Measurements from ENCODE around the gene TMEM273. TPM values are rescaled to one million over a fixed set of nuclear protein-coding genes. Genes with fewer than 3 reads are reported as not detected.

The TMEM273 gene
- total RNA-seq, 1 donor from 2014 or later, result 35.8 TPM

DNA sequence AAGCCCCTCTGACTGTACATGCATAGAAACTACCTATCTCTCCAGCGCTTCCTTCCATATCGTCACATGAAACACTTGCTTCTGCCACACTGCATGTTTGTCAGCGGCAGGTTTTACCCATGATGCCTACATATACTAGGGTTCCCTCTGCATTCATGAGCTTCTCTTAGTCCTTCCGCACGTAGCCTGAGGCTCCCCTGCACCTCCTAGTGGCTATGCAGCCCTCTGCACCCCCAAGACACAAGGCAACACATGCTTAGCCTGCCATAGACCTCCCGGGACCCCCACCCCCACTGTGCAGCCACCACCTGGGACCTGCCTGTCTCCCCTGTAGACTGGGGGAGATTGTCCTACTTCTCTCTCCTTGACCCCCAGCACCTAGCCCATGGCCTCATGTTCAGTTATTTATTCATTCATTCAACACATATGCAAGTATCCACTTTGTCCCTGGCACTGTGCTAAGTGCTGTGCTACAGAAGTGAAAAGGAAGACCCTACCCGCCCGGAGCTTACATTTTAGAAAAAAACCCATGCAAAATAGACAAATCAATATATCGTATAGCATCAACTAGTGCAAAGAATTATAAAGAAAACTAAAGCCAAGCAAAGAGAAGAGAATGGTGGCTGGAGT is 23.5 kb downstream of the TMEM273 start:
- DNase-seq (ENCODE audit: low spot score), result no peak

DNA sequence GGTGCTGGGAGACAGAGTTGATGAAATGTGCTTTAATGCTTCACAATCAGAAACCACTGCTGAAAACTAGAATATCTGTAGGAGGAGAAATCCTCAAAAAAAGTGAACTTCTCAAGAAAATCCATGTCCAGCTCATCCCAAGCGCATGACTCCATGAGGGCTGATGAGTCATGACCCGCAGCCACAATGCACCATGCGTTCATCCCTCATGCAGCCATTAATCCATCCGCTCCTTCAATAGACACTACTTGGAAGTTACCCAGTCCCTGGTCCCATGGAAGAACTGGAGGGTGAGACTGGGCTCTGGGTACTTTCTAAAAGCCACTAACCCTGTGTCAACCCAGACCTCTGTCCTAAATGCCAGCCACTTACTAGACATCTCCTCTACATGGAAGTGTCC is 24.4 kb downstream of the TMEM273 start:
- DNase-seq (ENCODE audit: low spot score), result no peak

DNA sequence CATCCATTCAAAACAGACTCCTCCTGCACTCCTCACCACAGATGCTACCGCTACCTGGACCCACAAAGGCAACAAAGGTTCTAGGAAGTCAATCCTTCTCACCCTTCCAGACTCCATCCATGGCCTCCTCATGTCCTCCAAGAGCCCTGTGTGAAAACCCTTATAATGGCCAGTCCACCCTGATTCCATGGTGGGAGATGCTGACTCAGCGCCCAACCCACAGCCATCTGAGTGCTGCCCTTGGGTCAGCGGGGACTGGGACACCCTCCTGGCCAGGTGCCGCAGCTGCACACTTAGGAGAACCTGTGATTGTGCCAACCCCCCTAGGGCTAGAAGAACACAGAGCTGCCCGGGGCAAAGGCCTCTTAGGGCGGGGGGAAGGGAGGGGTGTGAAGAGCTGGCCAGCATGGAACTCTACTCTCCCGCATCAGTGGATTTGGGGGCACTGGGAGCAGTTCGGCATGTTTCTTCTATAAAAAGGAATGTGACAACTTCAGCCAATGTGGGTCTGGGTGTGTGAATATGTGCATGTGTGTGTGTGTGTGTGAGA is 25.4 kb downstream of the TMEM273 start:
- no peak for DNase-seq (ENCODE audit: low spot score)

DNA sequence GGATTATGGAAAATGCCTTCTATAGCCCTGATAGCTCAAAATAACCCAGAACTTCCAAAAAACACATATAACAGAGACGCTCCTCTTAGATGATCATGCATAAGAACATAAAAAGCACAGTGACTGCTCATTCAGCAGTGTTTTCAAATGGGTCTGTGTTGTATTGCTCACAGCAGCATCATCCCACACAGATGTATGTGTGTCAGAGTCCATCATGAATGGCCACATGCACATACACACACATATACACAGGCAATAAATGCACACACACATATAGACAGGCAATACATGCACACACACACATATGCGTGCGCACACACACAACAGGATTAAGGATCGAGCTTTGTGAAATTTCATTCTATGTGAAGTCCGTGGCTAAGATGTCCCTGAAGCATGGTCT is 26.1 kb downstream of the TMEM273 start:
- DNase-seq (ENCODE audit: low spot score), result no peak

DNA sequence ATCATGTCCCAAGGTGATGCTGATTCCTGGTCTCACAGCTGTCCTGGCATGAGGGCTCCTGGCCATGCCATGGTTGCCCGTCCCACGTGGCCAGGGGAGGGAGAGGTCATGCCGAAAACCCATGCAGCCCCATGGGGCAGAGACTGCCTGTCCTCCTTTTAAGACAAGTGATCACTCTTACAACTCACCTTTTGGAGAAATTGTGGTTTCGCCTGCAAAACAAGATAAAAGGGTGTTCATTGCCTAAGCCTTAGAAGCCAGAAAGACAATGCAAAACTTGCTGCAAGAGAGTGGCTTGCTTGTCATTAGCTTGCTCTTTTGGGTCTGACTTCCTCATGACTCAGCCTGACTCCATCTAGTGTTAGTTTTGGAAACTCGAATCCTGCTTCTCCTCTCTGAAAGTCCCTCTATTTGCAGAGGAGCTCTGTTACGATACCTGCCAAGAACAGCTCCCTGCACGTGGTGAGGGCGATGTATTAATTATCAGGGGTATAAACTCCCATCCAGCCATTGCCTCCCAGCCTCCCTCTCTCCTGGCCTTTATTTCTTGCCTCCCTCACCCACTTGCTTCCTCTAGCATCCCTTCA is 26.7 kb downstream of the TMEM273 start:
- no peak for DNase-seq (ENCODE audit: low spot score)

DNA sequence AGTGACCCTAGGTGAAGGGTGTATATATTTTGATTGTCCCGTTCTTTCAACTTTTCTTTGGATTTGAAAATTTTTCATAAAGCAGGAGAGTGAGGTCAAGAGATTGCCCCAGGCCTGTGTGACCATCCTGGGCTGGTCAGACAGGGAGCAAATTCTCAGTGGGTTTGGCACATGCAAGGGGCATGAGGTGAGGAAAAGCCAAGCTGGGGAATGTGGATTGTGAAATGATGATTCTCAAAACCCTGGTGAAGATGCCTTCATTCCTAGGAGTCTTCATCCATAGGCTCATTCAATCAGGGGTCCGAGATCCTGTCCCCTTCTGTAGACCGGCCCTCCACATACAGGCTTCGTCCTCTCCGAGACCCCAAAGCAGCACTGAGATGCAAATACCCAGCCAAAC is 27.4 kb downstream of the TMEM273 start:
- DNase-seq (ENCODE audit: low spot score), result no peak

DNA sequence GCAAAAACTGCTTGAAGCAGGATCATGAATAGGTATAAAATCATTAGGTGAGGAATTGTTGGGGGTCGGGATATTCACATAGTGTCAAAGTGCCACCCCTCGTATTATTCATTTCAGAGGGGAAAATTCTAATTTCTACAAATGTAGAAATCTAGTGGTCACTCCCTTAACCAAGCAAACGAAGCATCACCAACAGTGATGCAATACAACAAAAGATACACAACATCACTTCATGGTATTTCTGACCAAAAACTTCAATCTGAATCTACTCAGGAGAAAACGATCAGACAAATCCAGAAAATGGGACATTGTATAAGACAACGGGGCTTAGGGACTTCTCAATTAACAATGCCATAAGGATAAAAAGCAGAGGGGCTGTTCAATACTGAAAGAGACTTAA is 28.1 kb downstream of the TMEM273 start:
- no peak for DNase-seq (ENCODE audit: low spot score)

DNA sequence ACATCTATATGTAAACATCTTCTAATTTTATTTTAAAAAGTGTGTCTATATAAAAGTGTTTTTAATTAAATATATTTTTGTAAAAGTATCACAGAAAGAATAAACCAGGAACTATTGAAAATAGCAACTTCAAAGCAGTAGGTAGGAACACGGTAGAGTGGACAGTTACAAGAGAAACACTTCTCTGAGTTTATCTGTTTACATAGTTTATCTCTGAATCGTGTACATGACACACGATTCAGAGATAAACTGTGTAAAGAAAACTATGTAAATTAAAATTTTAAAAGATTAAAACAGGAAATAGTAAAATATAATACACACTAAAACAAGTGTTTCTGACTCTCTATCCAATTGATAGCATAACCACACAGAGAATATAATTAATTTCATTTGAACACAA is 29.3 kb downstream of the TMEM273 start:
- no peak for DNase-seq (ENCODE audit: low spot score)

DNA sequence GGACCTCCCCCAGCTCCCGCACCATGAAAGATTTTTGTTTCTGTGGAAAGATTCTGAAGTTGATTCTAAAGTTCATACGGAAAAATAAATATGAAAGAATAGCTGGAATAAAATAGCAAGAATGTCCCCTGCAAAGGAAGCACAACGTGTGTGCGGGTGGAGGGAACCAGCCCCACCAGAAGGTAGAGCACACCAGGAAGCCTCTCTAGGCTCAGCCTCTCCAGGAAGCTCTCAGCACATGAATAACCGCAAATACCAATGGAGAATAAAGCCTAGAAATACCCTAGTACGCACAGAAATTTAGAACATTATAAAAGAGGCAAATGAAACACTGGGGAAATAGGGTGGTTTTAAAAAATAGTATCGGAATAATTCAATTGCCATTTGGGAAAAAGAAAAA is 29.8 kb downstream of the TMEM273 start:
- DNase-seq (ENCODE audit: low spot score), result no peak

DNA sequence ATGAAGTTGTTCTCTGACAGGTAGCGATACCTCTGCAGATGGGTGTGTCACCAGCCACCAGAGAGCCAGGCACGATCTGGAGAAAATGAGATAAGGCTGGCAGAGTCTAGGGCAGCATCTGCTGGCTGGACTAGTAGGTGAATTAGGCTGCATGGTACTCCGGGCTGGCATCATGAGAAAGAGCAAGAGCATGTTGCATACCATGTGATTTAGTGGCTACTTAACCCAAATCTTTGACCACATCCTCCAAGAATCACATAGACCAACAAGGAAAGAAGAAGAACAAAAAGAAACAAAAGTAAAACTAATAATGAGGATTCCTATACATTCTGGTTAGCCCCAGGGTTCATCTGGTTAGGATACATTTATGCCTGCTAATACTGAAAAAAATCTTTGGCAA is 31.0 kb downstream of the TMEM273 start:
- no peak for DNase-seq (ENCODE audit: low spot score)

DNA sequence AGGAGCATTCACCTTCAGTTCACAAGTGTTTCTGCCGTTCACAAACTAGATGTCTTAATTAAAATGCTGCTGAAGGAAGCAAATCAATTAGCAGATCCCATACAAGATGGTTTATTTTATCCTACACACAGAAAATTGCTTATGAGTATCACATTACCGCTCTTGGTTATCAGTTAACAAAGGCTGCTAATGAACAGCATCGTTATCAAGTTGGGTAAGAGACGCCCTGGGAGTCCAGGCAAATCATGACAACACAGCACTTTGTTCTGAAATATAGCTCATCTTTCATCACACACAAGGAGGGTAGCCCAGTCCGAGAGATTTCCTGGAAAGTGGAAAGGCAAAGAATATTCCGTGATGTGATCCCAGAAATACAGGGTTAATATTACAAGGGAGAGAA is 33.5 kb downstream of the TMEM273 start:
- DNase-seq (ENCODE audit: low spot score), result no peak

DNA sequence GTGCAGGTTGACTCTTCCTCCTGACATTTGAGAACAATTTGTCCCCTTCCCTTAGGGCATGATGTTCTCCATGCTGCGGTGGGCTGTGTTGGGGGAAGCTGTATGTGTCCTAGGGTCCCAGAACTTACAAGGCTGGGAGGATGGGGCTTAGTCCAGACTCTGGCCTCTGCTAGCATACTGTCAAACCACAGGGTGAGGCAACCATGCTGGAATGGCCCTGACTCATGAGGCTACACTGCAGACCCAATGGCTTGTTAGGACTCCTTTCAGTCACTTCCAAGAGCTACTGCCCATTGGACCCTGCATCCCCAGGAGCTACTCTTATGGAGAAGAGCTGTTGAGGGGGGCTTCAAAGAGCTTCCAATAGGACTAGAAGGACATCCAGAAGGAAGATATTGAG is 34.2 kb downstream of the TMEM273 start:
- no peak for DNase-seq (ENCODE audit: low spot score)

DNA sequence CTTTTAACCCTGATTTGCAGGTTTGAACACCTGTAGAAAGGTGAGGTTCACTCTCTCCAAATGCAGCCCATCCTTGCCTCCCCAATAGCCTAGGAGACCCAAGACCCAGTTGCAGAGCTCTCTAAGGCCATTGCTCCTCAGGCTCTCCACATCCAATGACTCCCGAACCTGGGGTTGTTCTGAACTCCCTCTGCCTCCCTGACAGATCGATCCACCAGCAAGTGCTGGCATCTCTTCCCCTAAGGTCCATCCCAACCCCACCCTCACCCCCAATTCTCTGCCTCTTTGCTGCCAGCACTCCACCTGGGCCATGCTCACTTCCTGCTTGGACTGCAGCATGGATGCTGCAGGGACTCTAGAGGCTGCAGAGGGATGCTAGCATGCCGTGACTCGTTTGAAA is 35.1 kb downstream of the TMEM273 start:
- no peak for DNase-seq (ENCODE audit: low spot score)

DNA sequence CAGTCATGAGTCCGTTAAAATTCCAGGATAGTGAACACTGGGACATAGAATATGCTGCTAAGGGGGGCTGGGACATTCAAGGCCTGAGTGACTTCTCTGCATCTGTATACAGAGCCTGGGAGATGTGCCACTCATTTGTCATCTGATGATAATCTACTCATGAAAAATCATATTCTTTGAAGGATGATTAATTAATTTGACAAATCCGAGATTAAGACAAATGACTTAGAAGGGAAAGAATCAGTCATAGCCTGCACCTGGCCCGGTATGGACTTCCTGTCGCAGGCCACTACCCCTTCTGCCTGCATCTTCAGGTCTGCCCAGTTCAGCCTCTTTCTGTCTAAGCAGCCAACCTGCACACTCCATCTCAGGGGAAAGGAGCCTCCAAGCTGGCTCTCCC is 35.5 kb downstream of the TMEM273 start:
- DNase-seq (ENCODE audit: low spot score), result no peak

DNA sequence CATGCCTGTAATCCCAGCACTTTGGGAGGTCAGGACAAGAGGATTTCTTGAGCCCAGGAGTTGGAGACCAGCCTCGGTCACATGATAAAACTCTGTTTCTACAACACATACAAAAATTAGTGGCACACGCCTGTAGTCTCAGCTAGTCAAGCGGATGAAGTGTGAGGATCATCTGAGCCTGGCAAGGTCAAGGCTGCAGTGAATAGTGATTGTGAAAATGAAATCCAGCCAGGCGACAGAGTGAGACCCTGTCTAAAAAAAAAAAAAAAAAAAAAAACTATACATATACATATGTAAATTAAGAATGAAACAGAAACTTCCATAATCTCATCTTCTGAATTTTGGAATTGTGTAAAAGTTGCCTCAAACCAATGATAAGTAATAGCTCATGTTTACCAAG is 36.2 kb downstream of the TMEM273 start:
- no peak for DNase-seq (ENCODE audit: low spot score)

DNA sequence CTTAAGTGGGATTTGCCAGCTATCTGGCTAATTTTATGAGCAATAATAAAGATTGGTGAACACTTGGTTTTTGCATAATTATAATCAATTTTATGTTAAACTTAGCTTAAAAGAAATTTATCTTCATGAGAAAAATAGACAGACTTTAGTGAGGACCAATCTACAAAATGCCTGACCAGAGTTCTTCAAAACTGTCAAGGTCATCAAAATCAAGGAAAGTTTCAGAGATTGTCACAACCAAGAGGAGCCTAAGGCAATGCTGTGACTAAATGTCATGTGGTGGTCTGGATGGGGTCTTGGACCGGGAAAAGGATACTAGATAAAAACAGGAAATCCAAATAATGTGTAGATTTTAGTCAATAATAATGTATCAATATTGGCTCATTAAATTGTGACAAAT is 36.7 kb downstream of the TMEM273 start:
- no peak for DNase-seq (ENCODE audit: low spot score)

DNA sequence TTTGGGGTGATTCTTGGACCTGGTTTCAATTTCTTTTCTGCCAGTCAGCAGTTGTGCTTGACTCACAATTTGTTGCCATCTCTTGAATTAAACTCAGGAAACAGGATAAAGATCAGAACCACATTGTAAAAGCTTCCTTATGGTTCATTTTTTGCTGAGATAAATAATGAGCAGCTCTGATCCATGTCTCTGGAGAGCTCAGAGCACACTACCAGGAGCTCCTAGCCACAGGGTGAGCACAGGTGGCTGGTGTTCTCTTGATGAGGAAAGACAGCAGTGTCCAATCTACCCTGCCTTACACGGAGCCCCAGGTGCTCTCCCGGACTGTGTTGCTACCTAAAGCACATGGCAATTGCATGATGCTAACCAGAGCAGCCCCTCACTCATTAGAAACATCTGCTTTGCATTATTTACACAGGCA is 37.2 kb downstream of the TMEM273 start:
- no peak for DNase-seq (ENCODE audit: low spot score)

DNA sequence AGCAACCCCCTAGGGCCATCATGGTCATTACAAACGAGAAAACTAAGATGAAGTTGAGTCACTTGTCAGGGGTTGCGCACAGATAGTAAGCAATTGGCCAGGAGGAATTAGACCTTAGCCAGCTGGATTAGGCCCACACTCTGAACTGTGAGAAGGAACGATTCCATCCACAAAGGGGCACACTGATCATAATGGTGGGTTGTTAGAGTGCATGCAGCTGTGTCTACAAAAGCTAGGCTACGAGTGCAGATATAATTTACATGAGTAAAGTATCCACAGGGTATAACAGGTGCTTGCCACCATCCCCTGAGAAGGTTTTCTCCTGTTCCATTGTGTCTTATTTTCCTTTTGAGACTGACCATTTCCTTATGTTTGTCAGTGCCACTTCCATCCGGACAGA is 37.8 kb downstream of the TMEM273 start:
- no peak for DNase-seq (ENCODE audit: low spot score)

DNA sequence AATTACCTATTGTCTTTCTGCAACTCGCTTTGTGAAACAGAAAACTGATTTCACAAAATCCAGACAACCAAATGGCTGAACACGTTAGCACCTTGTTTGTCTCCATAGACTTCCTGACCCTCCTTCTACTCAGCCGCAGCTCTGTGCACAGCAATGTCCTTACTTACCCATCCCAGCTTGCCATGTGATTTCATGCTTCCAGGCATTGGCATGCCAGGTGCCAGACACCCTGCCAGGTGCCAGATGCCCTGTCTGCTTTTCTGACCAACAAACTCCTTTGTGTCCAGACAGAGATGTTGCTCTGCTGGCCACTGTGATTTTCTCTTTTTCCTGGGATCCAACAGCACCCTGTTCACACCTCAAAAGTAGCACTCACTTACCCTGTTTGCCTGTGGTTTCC is 38.3 kb downstream of the TMEM273 start:
- DNase-seq (ENCODE audit: low spot score), result no peak

DNA sequence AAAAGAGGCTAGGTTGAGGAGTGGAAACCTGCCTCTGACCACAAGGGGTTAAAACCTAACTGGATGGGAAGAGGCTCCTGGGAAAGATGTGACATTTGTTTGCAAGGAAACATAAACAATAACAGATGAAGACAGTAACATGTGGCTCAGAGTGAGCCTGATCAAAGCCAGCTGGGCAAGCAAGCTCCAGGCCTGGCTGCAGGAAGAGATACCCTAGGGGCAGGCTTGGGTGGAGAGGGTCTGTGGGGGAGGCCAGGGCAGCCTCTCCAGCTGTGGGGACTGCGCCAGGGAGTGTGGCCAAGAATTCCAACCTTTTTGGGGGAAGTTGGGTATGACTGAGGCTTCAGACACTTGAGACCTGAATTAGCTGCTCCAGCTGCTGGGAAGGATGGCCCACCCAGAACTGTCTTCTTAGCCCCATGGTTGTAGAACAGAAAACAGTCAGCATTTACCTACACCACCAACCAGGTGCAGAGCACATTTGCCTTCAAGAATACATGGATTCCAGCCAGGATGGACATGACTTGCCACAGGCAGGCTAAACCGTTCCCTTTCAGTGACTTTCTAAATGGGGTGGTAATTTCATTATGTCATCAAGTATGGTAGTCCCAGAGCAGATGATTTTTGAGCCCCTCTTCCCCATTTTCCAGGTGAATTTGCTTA is 44.0 kb downstream of the TMEM273 start:
- DNase-seq (ENCODE audit: low spot score), result no peak

DNA sequence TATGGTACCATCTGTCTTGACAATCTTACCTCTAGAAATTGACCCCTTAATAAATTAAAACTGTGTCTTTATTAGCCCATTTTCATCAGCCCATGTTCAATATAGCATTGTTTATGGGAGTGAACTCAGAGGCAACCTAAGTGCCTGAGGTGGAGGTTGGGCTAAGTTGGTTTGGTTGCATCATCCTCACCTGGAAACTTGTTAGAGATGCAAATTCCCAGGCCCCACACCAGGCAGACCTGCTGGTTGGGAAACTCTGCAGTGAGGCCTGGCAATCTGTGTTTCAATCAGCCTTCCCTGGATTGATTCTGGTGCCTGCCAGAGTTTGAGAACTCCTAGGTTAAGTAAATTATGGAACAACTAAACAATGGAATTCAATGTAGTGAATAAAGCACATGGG is 44.9 kb downstream of the TMEM273 start:
- DNase-seq (ENCODE audit: low spot score), result no peak

DNA sequence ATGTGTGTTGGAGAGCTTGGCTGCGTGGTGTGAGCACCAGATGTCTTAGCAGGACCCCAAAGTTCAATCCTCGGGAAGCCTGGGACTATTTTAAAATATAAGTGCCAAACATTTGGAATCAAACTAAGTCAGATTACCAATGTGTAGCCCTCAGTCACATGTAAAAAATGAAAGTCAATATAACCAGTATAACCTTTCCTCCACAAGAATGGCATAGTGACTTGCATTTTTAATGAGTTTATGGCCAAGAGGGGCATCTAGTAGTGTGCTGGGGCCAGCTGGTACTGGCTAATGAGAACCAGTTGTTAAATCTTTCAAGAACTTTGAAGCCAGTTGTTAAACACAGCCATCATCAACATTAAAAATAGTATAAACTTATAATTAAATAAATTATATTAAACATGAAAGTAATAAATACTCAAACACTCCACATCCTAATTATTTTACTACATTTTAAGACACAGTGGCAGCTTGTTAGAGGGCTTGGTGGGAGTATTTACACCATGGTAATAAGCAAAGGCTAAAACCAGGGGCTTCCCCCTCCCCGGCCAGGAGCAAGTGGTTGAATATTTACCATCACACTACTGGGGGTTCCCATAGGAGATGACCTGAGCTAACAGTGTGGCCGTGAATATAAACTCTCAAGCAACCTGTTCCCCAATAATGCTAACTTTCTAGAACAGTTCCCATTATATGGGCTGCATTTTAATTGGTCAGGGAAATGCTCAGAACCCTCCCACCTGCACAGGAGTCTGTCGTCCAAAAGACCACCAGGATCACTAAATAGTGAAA is 46.5 kb downstream of the TMEM273 start:
- DNase-seq (ENCODE audit: low spot score), result no peak
